Measurements from ENCODE around the gene SNAI3. TPM values are rescaled to one million over a fixed set of nuclear protein-coding genes. Genes with fewer than 3 reads are reported as not detected.

SNAI3 gene
- total and polyA plus RNA-seq, 3 experiments from 2014 or later = 2.2 to 13.5 (median 2.8) TPM

GRCh38 chr16:88700636-88701482 is 14.6 kb upstream of the SNAI3 start:
- Mint-ChIP-seq H3K4me1 (peaks cover 39 to 64% (median 55%) of the 10 kb centered on the region in 3 donors), H3K27ac (peak overlapping the region; percentile 92 to 100 (median 99)), H3K4me3 (peak overlapping the region; percentile 94 to 97 (median 96)), H3K27me3 (peaks cover 0 to 4% of the 10 kb centered on the region in 2 donors), H3K36me3 (peaks cover 0 to 83% (median 0%) of the 10 kb centered on the region in 3 donors), H3K9me3 (no peaks in the 10 kb centered on the region)
- Histone ChIP-seq H3K4me1 (ENCODE audit: insufficient read depth, low read length) (peaks cover 78% of the 10 kb centered on the region), H3K36me3 (ENCODE audit: insufficient read depth, low read length) (peaks cover 33% of the 10 kb centered on the region), H3K9me3 (ENCODE audit: low read length) (no peaks in the 10 kb centered on the region), H3K27me3 (ENCODE audit: insufficient read depth, low read length, poor library complexity, severe bottlenecking) (no peaks in the 10 kb centered on the region), H3K27ac (ENCODE audit: low read depth, low read length) (peak overlapping the region; percentile 93), H3K4me3 (ENCODE audit: low read length) (peak overlapping the region; percentile 97)
- peak; percentile 93 to 98 (median 96) for DNase-seq
- POLR2A ChIA-PET = interaction anchor here (0.7 to 4.2 kb wide), 12 partner anchors 9 to 130 kb away, joined by 3 to 26 read pairs (median 6); partner anchors contain the start of genes CYBA, IL17C, MVD and ZC3H18
- CTCF ChIA-PET = interaction anchor here (0.8 to 5.9 kb wide), 14 partner anchors 13 to 157 kb away, joined by 3 to 29 read pairs (median 4); partner anchors contain the start of gene CDT1

- Mint-ChIP-seq H3K36me3 (peaks cover 0 to 86% (median 0%) of the 10 kb centered on the region in 3 donors), H3K27ac (peak overlapping the region; percentile 92 to 100 (median 99)), H3K4me3 (peak overlapping the region; percentile 94 to 97 (median 96)), H3K4me1 (peaks cover 37 to 62% (median 53%) of the 10 kb centered on the region in 3 donors), H3K27me3 (peaks cover 0 to 4% of the 10 kb centered on the region in 2 donors), H3K9me3 (no peaks in the 10 kb centered on the region)
- Histone ChIP-seq H3K4me3 (ENCODE audit: low read length) (peak overlapping the region; percentile 97), H3K4me1 (ENCODE audit: insufficient read depth, low read length) (peaks cover 76% of the 10 kb centered on the region), H3K27me3 (ENCODE audit: insufficient read depth, low read length, poor library complexity, severe bottlenecking) (no peaks in the 10 kb centered on the region), H3K9me3 (ENCODE audit: low read length) (no peaks in the 10 kb centered on the region), H3K27ac (ENCODE audit: low read depth, low read length) (peak overlapping the region; percentile 93), H3K36me3 (ENCODE audit: insufficient read depth, low read length) (peaks cover 33% of the 10 kb centered on the region)
- ChIA-PET CTCF (interaction anchor here (0.8 to 5.9 kb wide), 7 partner anchors 13 to 93 kb away, joined by 3 to 29 read pairs (median 4); no protein-coding TSS in a partner anchor), POLR2A (interaction anchor here (0.7 to 4.2 kb wide), 8 partner anchors 9 to 130 kb away, joined by 3 to 26 read pairs (median 8); partner anchors contain the start of genes CYBA, MVD and ZC3H18)
- no peak for DNase-seq
Measured at GRCh38 chr16:88700322-88700635, 14.0 kb upstream of the SNAI3 start.

GRCh38 chr16:88699180-88699579 is 12.9 kb upstream of the SNAI3 start:
- POLR2A ChIA-PET = no interaction called here
- Mint-ChIP-seq H3K27ac (peak overlapping the region in 2 of 8 donors; percentile 99), H3K27me3 (peaks cover 0 to 4% of the 10 kb centered on the region in 2 donors), H3K9me3 (no peaks in the 10 kb centered on the region), H3K36me3 (peaks cover 0 to 82% (median 0%) of the 10 kb centered on the region in 3 donors), H3K4me3 (peak overlapping the region in 2 of 7 donors; percentile 13 to 97), H3K4me1 (peaks cover 26 to 60% (median 46%) of the 10 kb centered on the region in 3 donors)
- H3K9me3 ChIP-seq (ENCODE audit: low read length) = no peaks in the 10 kb centered on the region
- H3K36me3 ChIP-seq (ENCODE audit: insufficient read depth, low read length) = peaks cover 33% of the 10 kb centered on the region
- no peaks in the 10 kb centered on the region for H3K27me3 ChIP-seq (ENCODE audit: insufficient read depth, low read length, poor library complexity, severe bottlenecking)
- no peak overlapping the region for H3K4me3 ChIP-seq (ENCODE audit: low read length)
- H3K4me1 ChIP-seq (ENCODE audit: insufficient read depth, low read length) = peaks cover 65% of the 10 kb centered on the region
- DNase-seq = no peak
- CTCF ChIA-PET = interaction anchor here (5.9 kb wide), 1 partner anchor 18 kb away, joined by 29 read pairs; no protein-coding TSS in a partner anchor
- H3K27ac ChIP-seq (ENCODE audit: low read depth, low read length) = no peak overlapping the region

- peaks cover 21 to 58% (median 42%) of the 10 kb centered on the region in 3 donors for H3K4me1 Mint-ChIP-seq
- no peaks in the 10 kb centered on the region for H3K9me3 Mint-ChIP-seq
- ChIA-PET CTCF (interaction anchor here (1.0 to 5.9 kb wide), 2 partner anchors 11 to 17 kb away, joined by 4 to 29 read pairs; no protein-coding TSS in a partner anchor), POLR2A (no interaction called here)
- no peak overlapping the region for H3K4me3 ChIP-seq (ENCODE audit: low read length)
- peak in 1 of 5 donors; percentile 17 for DNase-seq
- peaks cover 60% of the 10 kb centered on the region for H3K4me1 ChIP-seq (ENCODE audit: insufficient read depth, low read length)
- peak overlapping the region in 5 of 8 donors; percentile 60 to 99 (median 73) for H3K27ac Mint-ChIP-seq
- peaks cover 0 to 4% of the 10 kb centered on the region in 2 donors for H3K27me3 Mint-ChIP-seq
- peaks cover 33% of the 10 kb centered on the region for H3K36me3 ChIP-seq (ENCODE audit: insufficient read depth, low read length)
- H3K36me3 Mint-ChIP-seq = peaks cover 0 to 77% (median 0%) of the 10 kb centered on the region in 3 donors
- no peaks in the 10 kb centered on the region for H3K9me3 ChIP-seq (ENCODE audit: low read length)
- H3K27ac ChIP-seq (ENCODE audit: low read depth, low read length) = no peak overlapping the region
- no peaks in the 10 kb centered on the region for H3K27me3 ChIP-seq (ENCODE audit: insufficient read depth, low read length, poor library complexity, severe bottlenecking)
- peak overlapping the region in 2 of 7 donors; percentile 13 to 27 for H3K4me3 Mint-ChIP-seq
Measured at GRCh38 chr16:88698646-88699045, 12.3 kb upstream of the SNAI3 start.

GRCh38 chr16:88697831-88698615 is 11.7 kb upstream of the SNAI3 start:
- Histone ChIP-seq H3K27me3 (ENCODE audit: insufficient read depth, low read length, poor library complexity, severe bottlenecking) (no peaks in the 10 kb centered on the region), H3K4me3 (ENCODE audit: low read length) (no peak overlapping the region), H3K36me3 (ENCODE audit: insufficient read depth, low read length) (peaks cover 33% of the 10 kb centered on the region), H3K9me3 (ENCODE audit: low read length) (no peaks in the 10 kb centered on the region), H3K4me1 (ENCODE audit: insufficient read depth, low read length) (peaks cover 56% of the 10 kb centered on the region), H3K27ac (ENCODE audit: low read depth, low read length) (no peak overlapping the region)
- POLR2A ChIA-PET = no interaction called here
- Mint-ChIP-seq H3K27me3 (peaks cover 0 to 2% of the 10 kb centered on the region in 2 donors), H3K9me3 (no peaks in the 10 kb centered on the region), H3K4me1 (peaks cover 22 to 56% (median 37%) of the 10 kb centered on the region in 3 donors), H3K27ac (peak overlapping the region in 5 of 8 donors; percentile 60 to 99 (median 73)), H3K4me3 (peak overlapping the region in 5 of 7 donors; percentile 8 to 82 (median 24)), H3K36me3 (peaks cover 0 to 71% (median 0%) of the 10 kb centered on the region in 3 donors)
- DNase-seq = peak in 1 of 5 donors; percentile 41
- CTCF ChIA-PET = interaction anchor here (1.0 to 5.9 kb wide), 3 partner anchors 10 to 35 kb away, joined by 3 to 29 read pairs (median 4); partner anchors contain the start of gene MVD

GRCh38 chr16:88697116-88697830 is 11.0 kb upstream of the SNAI3 start:
- peaks cover 21 to 58% (median 37%) of the 10 kb centered on the region in 3 donors for H3K4me1 Mint-ChIP-seq
- H3K27ac Mint-ChIP-seq = peak overlapping the region in 5 of 8 donors; percentile 11 to 99 (median 77)
- Histone ChIP-seq H3K27me3 (ENCODE audit: insufficient read depth, low read length, poor library complexity, severe bottlenecking) (no peaks in the 10 kb centered on the region), H3K4me3 (ENCODE audit: low read length) (no peak overlapping the region), H3K9me3 (ENCODE audit: low read length) (no peaks in the 10 kb centered on the region), H3K4me1 (ENCODE audit: insufficient read depth, low read length) (peaks cover 56% of the 10 kb centered on the region), H3K36me3 (ENCODE audit: insufficient read depth, low read length) (peaks cover 33% of the 10 kb centered on the region), H3K27ac (ENCODE audit: low read depth, low read length) (no peak overlapping the region)
- peaks cover 0 to 64% (median 0%) of the 10 kb centered on the region in 3 donors for H3K36me3 Mint-ChIP-seq
- no peak for DNase-seq
- peak overlapping the region in 2 of 7 donors; percentile 22 to 24 for H3K4me3 Mint-ChIP-seq
- no peaks in the 10 kb centered on the region for H3K9me3 Mint-ChIP-seq
- POLR2A ChIA-PET = no interaction called here
- CTCF ChIA-PET = interaction anchor here (1.5 kb wide), 1 partner anchor 34 kb away, joined by 3 read pairs; the partner anchor contains the start of gene MVD
- H3K27me3 Mint-ChIP-seq = peaks cover 0 to 2% of the 10 kb centered on the region in 2 donors

GRCh38 chr16:88696441-88696840 is 10.1 kb upstream of the SNAI3 start:
- peaks cover 33% of the 10 kb centered on the region for H3K36me3 ChIP-seq (ENCODE audit: insufficient read depth, low read length)
- CTCF ChIA-PET = interaction anchor here (1.2 to 1.6 kb wide), 2 partner anchors 9 to 11 kb away, joined by 4 to 6 read pairs; no protein-coding TSS in a partner anchor
- peaks cover 56% of the 10 kb centered on the region for H3K4me1 ChIP-seq (ENCODE audit: insufficient read depth, low read length)
- H3K27me3 ChIP-seq (ENCODE audit: insufficient read depth, low read length, poor library complexity, severe bottlenecking) = no peaks in the 10 kb centered on the region
- Mint-ChIP-seq H3K27ac (peak overlapping the region in 3 of 8 donors; percentile 11 to 99 (median 40)), H3K4me1 (peaks cover 26 to 67% (median 42%) of the 10 kb centered on the region in 3 donors), H3K9me3 (no peaks in the 10 kb centered on the region), H3K36me3 (peaks cover 0 to 56% (median 0%) of the 10 kb centered on the region in 3 donors), H3K4me3 (no peak overlapping the region), H3K27me3 (peaks cover 0 to 2% of the 10 kb centered on the region in 2 donors)
- DNase-seq = no peak
- H3K27ac ChIP-seq (ENCODE audit: low read depth, low read length) = no peak overlapping the region
- no peaks in the 10 kb centered on the region for H3K9me3 ChIP-seq (ENCODE audit: low read length)
- no peak overlapping the region for H3K4me3 ChIP-seq (ENCODE audit: low read length)
- POLR2A ChIA-PET = no interaction called here
